K562 (cell line): ENCODE measurements around the gene TMEM59. TPM values are rescaled to one million over a fixed set of nuclear protein-coding genes. Genes with fewer than 3 reads are reported as not detected.
A peak's percentile ranks its signal among the peaks of the same experiment; 100 is the strongest.

Experiments
- CREB3 ChIP-seq: fragments of 450-650 bp; conservative IDR thresholded peaks from 2 replicates; pipeline ENCODE4 v1.6.1; 2016; ENCODE audit warnings: missing genetic modification characterization, low read depth, mild to moderate bottlenecking, missing compliant biosample characterization, moderate library complexity
- DDX20 ChIP-seq: fragments of 450-650 bp; IDR thresholded peaks from 2 replicates; pipeline ENCODE4 v1.6.1; 2016; ENCODE audit warnings: missing genetic modification characterization, low read depth, mild to moderate bottlenecking, missing compliant biosample characterization, moderate library complexity
- E2F5 ChIP-seq: sonication (generic); formaldehyde crosslinking; IDR thresholded peaks from 2 replicates; pipeline ENCODE4 v1.8.0; 2022; ENCODE audit warnings: mild to moderate bottlenecking, missing genetic modification reagents
- E2F8 ChIP-seq: fragments of 450-650 bp; IDR thresholded peaks from 2 replicates; pipeline ENCODE4 v1.7.1; 2018; ENCODE audit warnings: mild to moderate bottlenecking, low read depth; ENCODE audit not compliant: partially characterized antibody
- ID3 ChIP-seq, 2 experiments: fragments of 250-450 bp in 1 of 2; fragments of 450-650 bp in 1 of 2; sonication (Bioruptor Pico) in 1 of 2; IDR thresholded peaks; 2 replicates each; pipeline versions ENCODE4 v1.6.1 to v1.8.0; 2016 to 2021; ENCODE audit warnings: mild to moderate bottlenecking in 2 of 2, moderate library complexity in 2 of 2, missing compliant biosample characterization in 1 of 2, missing genetic modification characterization in 1 of 2
- MCM2 ChIP-seq: fragments of 450-650 bp; IDR thresholded peaks from 2 replicates; pipeline ENCODE4 v1.6.1; 2017; ENCODE audit warnings: low read depth, mild to moderate bottlenecking
- NFE2L1 ChIP-seq: fragments of 450-650 bp; IDR thresholded peaks from 2 replicates; pipeline ENCODE4 v1.6.1; 2016; ENCODE audit warnings: missing genetic modification characterization, low read depth, mild to moderate bottlenecking, missing compliant biosample characterization, moderate library complexity, borderline replicate concordance
- PKNOX1 ChIP-seq: fragments of 450-650 bp; IDR thresholded peaks from 2 replicates; pipeline ENCODE4 v1.6.1; 2016
- RBM14 ChIP-seq: fragments of 200-400 bp; formaldehyde crosslinking; IDR thresholded peaks from 2 replicates; pipeline ENCODE4 v1.6.1; 2018; ENCODE audit warnings: low read depth, mild to moderate bottlenecking, low read length, moderate library complexity, borderline replicate concordance; ENCODE audit not compliant: insufficient read depth
- UBTF ChIP-seq, 2 experiments: IDR thresholded peaks; 2 replicates each; pipeline ENCODE4 v1.6.1; 2012; ENCODE audit warnings: improper control_type of control experiment in 2 of 2, low read depth in 2 of 2, low read length in 2 of 2, borderline replicate concordance in 1 of 2
- VEZF1 ChIP-seq: fragments of 200-800 bp; sonication (Bioruptor generic); IDR thresholded peaks from 2 replicates; pipeline ENCODE4 v1.6.1; 2017; ENCODE audit warnings: missing genetic modification characterization, missing compliant biosample characterization
- WHSC1 ChIP-seq: IDR thresholded peaks from one replicate; pipeline ENCODE4 v1.6.1; 2012; ENCODE audit warnings: low read length, control low read depth, inconsistent platforms
- ZC3H8 ChIP-seq: fragments of 450-650 bp; IDR thresholded peaks from 2 replicates; pipeline ENCODE4 v1.6.1; 2017
- ZNF143 ChIP-seq: sonication (generic); formaldehyde crosslinking; IDR thresholded peaks from 2 replicates; pipeline ENCODE4 v1.9.0; 2022; ENCODE audit warnings: mild to moderate bottlenecking, missing genetic modification reagents
- polyA plus RNA-seq, 8 experiments: library from polyadenylated mRNA; depleted of rRNA in 4 of 8; stranded (reverse) in 5 of 8; unstranded in 3 of 8; fragments of >200 nt; fragmentation: Nextera tagmentation in 2 of 8; fragmentation: Illumina TruSeq in 1 of 8; extraction: Ambion mirVana in 2 of 8; extraction: Trizol in 1 of 8; gene quantifications; 2 replicates each; pipeline versions ENCODE4 v1.2.1 to v1.2.3, GENCODE V29; 2011 to 2014; ENCODE audit warnings: inconsistent platforms in 1 of 8, missing spikeins in 1 of 8
- total RNA-seq, 7 experiments: library from RNA; depleted of rRNA in 6 of 7; stranded (reverse); fragments of >200 nt in 6 of 7; fragmentation: Illumina TruSeq in 2 of 7; extraction: Trizol in 2 of 7; gene quantifications; 2 replicates each; pipeline versions ENCODE4 v1.2.1 to v1.2.3, GENCODE V29; 2011 to 2021; ENCODE audit warnings: low replicate concordance in 1 of 7

TMEM59 gene
- total and polyA plus RNA-seq, 9 of the 15 experiments (the other 6 are each of a cell fraction or from before 2014, with no cell fraction given) = 93.1 to 316 (median 151) TPM

- TF ChIP-seq MCM2 (no peak), ZC3H8 (no peak), VEZF1 (CRISPR knock-in tag) (peak; percentile 64), CREB3 (tag) (0 out of 2 replicates have a peak, but pooled peaks have one; percentile 30), NFE2L1 (no peak), ID3 (CRISPR knock-in tag; IDR thresholded peaks at IDR 0.05) (no peak), ID3 (tag; IDR thresholded peaks at IDR 0.05) (peak; percentile 15; the same call in 1 of the 2 replicates), WHSC1 (no peak), RBM14 (0 out of 2 replicates have a peak, but pooled peaks have one; percentile 57), UBTF (IDR thresholded peaks at IDR 0.05; ENCODE audit: borderline replicate concordance in 1 of 2, low read depth in 2 of 2, low read length in 2 of 2) (peak in 1 of 2 experiments; percentile 36; a peak in 1 of 4 replicates), E2F5 (CRISPR knock-in tag) (no peak), PKNOX1 (peak; percentile 92), ZNF143 (CRISPR knock-in tag) (peak; percentile 99), E2F8 (peak; percentile 89), DDX20 (tag) (no peak)
Measured at GRCh38 chr1:54052934-54053744, at the start of gene TMEM59, which contains the start of gene TCEANC2 (continued).
